ENCODE data around the gene CNPY1. TPM values are rescaled to one million over a fixed set of nuclear protein-coding genes. Genes with fewer than 3 reads are reported as not detected.

Gene CNPY1
- total RNA-seq, 3 donors from 2014 or later: 0.29 TPM; not detected in 2

GRCh38 chr7:155586843-155587440 lies 40.6 kb upstream of the CNPY1 start:
- Histone ChIP-seq H3K4me3 (no peak overlapping the region), H3K4me1 (no peaks in the 10 kb centered on the region), H3K36me3 (no peaks in the 10 kb centered on the region), H3K27ac (no peak overlapping the region), H3K9me3 (no peaks in the 10 kb centered on the region), H3K27me3 (peaks cover 0 to 4% of the 10 kb centered on the region in 2 donors)
- intact Hi-C loops (cut with DNase I; ENCODE audit: low total_unique reads): no loop called here
- no peak for DNase-seq (ENCODE audit: low spot score in 2 of 2)
- TF ChIP-seq, protein P1, sequence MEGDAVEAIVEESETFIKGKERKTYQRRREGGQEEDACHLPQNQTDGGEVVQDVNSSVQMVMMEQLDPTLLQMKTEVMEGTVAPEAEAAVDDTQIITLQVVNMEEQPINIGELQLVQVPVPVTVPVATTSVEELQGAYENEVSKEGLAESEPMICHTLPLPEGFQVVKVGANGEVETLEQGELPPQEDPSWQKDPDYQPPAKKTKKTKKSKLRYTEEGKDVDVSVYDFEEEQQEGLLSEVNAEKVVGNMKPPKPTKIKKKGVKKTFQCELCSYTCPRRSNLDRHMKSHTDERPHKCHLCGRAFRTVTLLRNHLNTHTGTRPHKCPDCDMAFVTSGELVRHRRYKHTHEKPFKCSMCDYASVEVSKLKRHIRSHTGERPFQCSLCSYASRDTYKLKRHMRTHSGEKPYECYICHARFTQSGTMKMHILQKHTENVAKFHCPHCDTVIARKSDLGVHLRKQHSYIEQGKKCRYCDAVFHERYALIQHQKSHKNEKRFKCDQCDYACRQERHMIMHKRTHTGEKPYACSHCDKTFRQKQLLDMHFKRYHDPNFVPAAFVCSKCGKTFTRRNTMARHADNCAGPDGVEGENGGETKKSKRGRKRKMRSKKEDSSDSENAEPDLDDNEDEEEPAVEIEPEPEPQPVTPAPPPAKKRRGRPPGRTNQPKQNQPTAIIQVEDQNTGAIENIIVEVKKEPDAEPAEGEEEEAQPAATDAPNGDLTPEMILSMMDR (IDR thresholded peaks at IDR 0.05): no peak
- TF ChIP-seq POLR2AphosphoS5 (IDR thresholded peaks at IDR 0.05) (no peak), POLR2A (IDR thresholded peaks at IDR 0.05) (no peak)

DNA sequence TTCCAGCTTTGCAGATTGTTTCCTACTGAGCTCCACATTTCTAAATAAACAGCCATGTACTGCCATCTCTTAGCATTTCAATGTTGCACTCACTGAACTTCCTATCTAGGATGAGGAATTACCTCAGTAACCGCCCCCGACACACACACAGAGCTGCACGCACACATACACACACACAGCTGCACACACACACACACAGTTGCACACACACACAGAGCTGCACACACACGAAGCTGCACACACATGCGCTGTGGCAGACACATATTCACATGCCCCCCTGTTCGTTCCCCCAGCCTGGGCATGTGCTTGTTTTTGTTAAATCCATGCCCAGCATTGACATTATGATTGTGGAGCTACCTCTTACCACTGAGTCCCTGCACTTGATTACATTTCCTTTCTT lies 39.6 kb upstream of the CNPY1 start:
- intact Hi-C loops (cut with DNase I; ENCODE audit: low total_unique reads): no loop called here
- Histone ChIP-seq H3K9me3 (no peaks in the 10 kb centered on the region), H3K4me3 (no peak overlapping the region), H3K4me1 (no peaks in the 10 kb centered on the region), H3K27me3 (peaks cover 0 to 4% of the 10 kb centered on the region in 2 donors), H3K27ac (no peak overlapping the region), H3K36me3 (no peaks in the 10 kb centered on the region)
- TF ChIP-seq, protein P1 (IDR thresholded peaks at IDR 0.05): no peak
- TF ChIP-seq POLR2A (IDR thresholded peaks at IDR 0.05): no peak
- TF ChIP-seq POLR2AphosphoS5 (IDR thresholded peaks at IDR 0.05): no peak
- DNase-seq (ENCODE audit: low spot score in 2 of 2): no peak

DNA sequence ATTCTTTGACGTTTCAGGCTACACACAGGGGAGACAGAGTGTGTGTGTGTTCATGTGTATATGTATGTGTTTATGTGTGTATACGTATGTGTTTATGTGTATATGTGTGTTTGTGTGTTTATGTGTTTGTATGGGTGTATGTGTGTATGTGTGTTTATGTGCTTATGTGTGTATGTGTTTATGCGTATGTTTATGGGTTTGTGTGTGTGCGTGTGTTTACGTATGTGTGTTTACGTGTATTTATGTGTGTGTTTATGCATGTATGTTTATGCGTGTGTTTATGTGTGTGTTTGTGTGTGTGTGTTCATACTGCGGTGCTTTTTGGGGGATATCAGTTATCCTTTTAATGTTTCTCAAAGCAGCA lies 39.2 kb upstream of the CNPY1 start:
- Histone ChIP-seq H3K36me3 (no peaks in the 10 kb centered on the region), H3K4me3 (no peak overlapping the region), H3K9me3 (no peaks in the 10 kb centered on the region), H3K4me1 (no peaks in the 10 kb centered on the region), H3K27ac (no peak overlapping the region), H3K27me3 (peaks cover 0 to 4% of the 10 kb centered on the region in 2 donors)
- no peak for DNase-seq (ENCODE audit: low spot score in 2 of 2)
- TF ChIP-seq, protein P1 (IDR thresholded peaks at IDR 0.05): no peak
- TF ChIP-seq POLR2AphosphoS5 (IDR thresholded peaks at IDR 0.05) (no peak), POLR2A (IDR thresholded peaks at IDR 0.05) (no peak)
- intact Hi-C loops (cut with DNase I; ENCODE audit: low total_unique reads): no loop called here

- no peak for DNase-seq (ENCODE audit: low spot score in 2 of 2)
- Histone ChIP-seq H3K4me1 (no peaks in the 10 kb centered on the region), H3K4me3 (no peak overlapping the region), H3K36me3 (no peaks in the 10 kb centered on the region), H3K9me3 (no peaks in the 10 kb centered on the region), H3K27ac (no peak overlapping the region), H3K27me3 (peaks cover 0 to 7% of the 10 kb centered on the region in 2 donors)
- TF ChIP-seq, protein P1 (IDR thresholded peaks at IDR 0.05): no peak
- no peak for TF ChIP-seq POLR2A (IDR thresholded peaks at IDR 0.05)
- intact Hi-C loops (cut with DNase I; ENCODE audit: low total_unique reads): no loop called here
Observed at GRCh38 chr7:155584763-155585531, 38.6 kb upstream of the CNPY1 start.

- H3K4me1 ChIP-seq: no peaks in the 10 kb centered on the region
- intact Hi-C loops (cut with DNase I; ENCODE audit: low total_unique reads): no loop called here
- H3K27ac ChIP-seq: no peak overlapping the region
- peaks cover 0 to 12% of the 10 kb centered on the region in 2 donors for H3K27me3 ChIP-seq
- no peak overlapping the region for H3K4me3 ChIP-seq
- H3K36me3 ChIP-seq: no peaks in the 10 kb centered on the region
- peak in 1 of 2 donors; percentile 35 for DNase-seq (ENCODE audit: low spot score in 2 of 2)
- no peaks in the 10 kb centered on the region for H3K9me3 ChIP-seq
- TF ChIP-seq POLR2A (IDR thresholded peaks at IDR 0.05) (no peak), POLR2AphosphoS5 (IDR thresholded peaks at IDR 0.05) (no peak)
- TF ChIP-seq, protein P1 (IDR thresholded peaks at IDR 0.05): no peak
Observed at GRCh38 chr7:155584261-155584660, 37.9 kb upstream of the CNPY1 start.

Data from breast epithelium (tissue), 4 donors.